Measurements from ENCODE around the gene VAV3.

- TF ChIP-seq EZH2phosphoT487 (IDR thresholded peaks at IDR 0.05; ENCODE audit: borderline replicate concordance, low read length) = no peak
- TF ChIP-seq CTCF (IDR thresholded peaks at IDR 0.05; ENCODE audit: low read depth, low read length, poor library complexity, severe bottlenecking) = no peak
Observed at GRCh38 chr1:107883562-107883961, 81.4 kb downstream of the VAV3 start.
